ENCODE results near the gene MAST2. TPM values are rescaled to one million over a fixed set of nuclear protein-coding genes. Genes with fewer than 3 reads are reported as not detected.

Gene MAST2
- total RNA-seq, 1 experiment from 2014 or later, result 37.2 TPM

- no peak for TF ChIP-seq ZNF121 (CRISPR knock-in tag; IDR thresholded peaks at IDR 0.05)
- TF ChIP-seq FOXP4 (CRISPR knock-in tag; IDR thresholded peaks at IDR 0.05), result no peak
- TF ChIP-seq ZSCAN18 (CRISPR knock-in tag; IDR thresholded peaks at IDR 0.05), result no peak
- no peak for TF ChIP-seq E2F1 (CRISPR knock-in tag; IDR thresholded peaks at IDR 0.05)
- TF ChIP-seq FOXP1 (CRISPR knock-in tag; IDR thresholded peaks at IDR 0.05; ENCODE audit: borderline replicate concordance), result no peak
- no peak for TF ChIP-seq NFE2L1 (CRISPR knock-in tag; IDR thresholded peaks at IDR 0.05)
- TF ChIP-seq ELF4 (CRISPR knock-in tag; IDR thresholded peaks at IDR 0.05; ENCODE audit: low read depth), result no peak
These were observed 199.2 kb downstream of the MAST2 start (continued) for GRCh38 chr1:46002551-46003150.

GRCh38 chr1:46003315-46003714, 199.9 kb downstream of the MAST2 start:
- DNase-seq (ENCODE audit: low spot score) (no peak), ATAC-seq (no peak)
- peaks cover 12% of the 10 kb centered on the region for H3K36me3 Mint-ChIP-seq
- H3K27ac Mint-ChIP-seq, result no peak overlapping the region
- H3K9me3 Mint-ChIP-seq, result no peaks in the 10 kb centered on the region
- ChIA-PET CTCF (no interaction called here), POLR2A (no interaction called here)
- peaks cover 10% of the 10 kb centered on the region for H3K4me1 Mint-ChIP-seq
- no peak overlapping the region for H3K4me3 Mint-ChIP-seq
- no peaks in the 10 kb centered on the region for H3K27me3 Mint-ChIP-seq (ENCODE audit: low read depth)
- TF ChIP-seq KAT7 (CRISPR knock-in tag; IDR thresholded peaks at IDR 0.05; ENCODE audit: borderline replicate concordance), result no peak
- no peak for TF ChIP-seq EMX1 (CRISPR knock-in tag; IDR thresholded peaks at IDR 0.05)
- TF ChIP-seq USF2 (CRISPR knock-in tag; IDR thresholded peaks at IDR 0.05), result no peak

GRCh38 chr1:46004492-46004891, 201.1 kb downstream of the MAST2 start:
- Mint-ChIP-seq H3K27ac (no peak overlapping the region), H3K36me3 (peaks cover 18% of the 10 kb centered on the region), H3K27me3 (ENCODE audit: low read depth) (no peaks in the 10 kb centered on the region), H3K9me3 (no peaks in the 10 kb centered on the region), H3K4me3 (no peak overlapping the region), H3K4me1 (peaks cover 10% of the 10 kb centered on the region)
- DNase-seq (ENCODE audit: low spot score), result no peak
- TF ChIP-seq STAT6 (CRISPR knock-in tag; conservative IDR thresholded peaks at IDR 0.05; ENCODE audit: low read depth), result no peak
- TF ChIP-seq GRHL2 (CRISPR knock-in tag; IDR thresholded peaks at IDR 0.05; ENCODE audit: insufficient replicate concordance, severe bottlenecking), result no peak
- CTCF ChIA-PET, result no interaction called here
- POLR2A ChIA-PET, result interaction anchor here (0.6 to 0.8 kb wide), 2 partner anchors 52 to 63 kb away, joined by 3 to 6 read pairs; no protein-coding TSS in a partner anchor
- no peak for ATAC-seq
